Measurements from ENCODE around the gene UBTD2.
A peak's percentile ranks its signal among the peaks of the same experiment; 100 is the strongest.
"Not testable (repeated sequence)": the region's sequence is repeated elsewhere in the genome, so short reads cannot be mapped to it uniquely, and the experiment has no call there.

The UBTD2 gene

DNA sequence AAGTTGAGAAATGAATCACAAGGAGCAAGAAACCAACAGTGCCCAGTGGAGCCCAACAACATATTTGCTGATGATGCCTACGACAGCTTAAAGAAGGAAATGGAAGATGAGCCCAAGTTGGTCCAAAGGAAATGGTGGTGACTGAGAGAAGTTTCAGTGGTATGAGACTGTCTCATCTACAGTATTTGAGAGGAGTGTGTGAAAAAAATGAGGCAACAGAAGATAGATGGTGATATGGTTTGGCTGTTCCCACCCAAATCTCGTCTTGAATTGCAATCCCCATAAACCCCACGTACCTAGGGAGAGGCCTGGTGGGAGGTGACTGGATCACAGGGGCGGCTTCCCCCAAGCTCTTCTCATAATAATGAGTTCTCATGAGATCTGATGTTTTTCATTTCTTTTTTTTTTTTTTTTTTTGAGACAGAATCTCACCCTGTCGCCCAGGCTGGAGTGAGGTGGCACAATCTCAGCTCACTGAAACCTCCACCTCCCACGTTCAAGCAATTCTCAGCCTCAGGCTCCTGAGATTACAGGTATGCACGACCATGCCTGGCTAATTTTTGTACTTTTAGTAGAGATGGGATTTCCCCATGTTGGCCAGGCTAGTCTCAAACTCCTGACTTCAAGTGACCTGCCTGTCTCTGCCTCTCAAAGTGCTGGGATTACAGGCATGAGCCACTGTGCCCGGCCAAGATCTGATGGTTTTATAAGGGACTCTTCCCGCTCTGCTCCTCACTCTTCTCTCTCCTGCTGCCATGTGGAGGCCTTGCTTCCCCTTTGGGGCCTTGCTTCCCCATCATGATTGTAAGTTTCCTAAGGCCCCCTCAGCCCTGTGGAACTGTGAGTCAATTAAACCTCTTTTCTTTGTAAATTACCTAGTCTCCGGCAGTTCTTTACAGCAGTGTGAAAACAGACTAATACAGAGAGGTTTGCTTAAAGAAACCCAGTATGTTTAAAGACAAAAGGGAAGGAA lies 59.4 kb downstream of the UBTD2 start:
- Histone ChIP-seq H3K27ac (ENCODE audit: low read depth, low read length) (no peak overlapping the region), H3K4me1 (ENCODE audit: control insufficient read depth, insufficient read depth, low read length, unreplicated experiment) (no peaks in the 10 kb centered on the region), H3K4me3 (ENCODE audit: low read depth, low read length) (no peak overlapping the region), H3K79me2 (ENCODE audit: control insufficient read depth, insufficient read depth, low read length, unreplicated experiment) (no peaks in the 10 kb centered on the region), H3K27me3 (ENCODE audit: insufficient read depth, low read length) (no peaks in the 10 kb centered on the region), H2AFZ (ENCODE audit: low read length, unreplicated experiment) (no peak overlapping the region), H3K36me3 (ENCODE audit: insufficient read depth, low read length) (peaks cover 28% of the 10 kb centered on the region)

GRCh38 chr5:172219296-172219695 lies 64.3 kb downstream of the UBTD2 start:
- Histone ChIP-seq H3K27me3 (ENCODE audit: insufficient read depth, low read length) (no peaks in the 10 kb centered on the region), H3K4me3 (ENCODE audit: low read depth, low read length) (no peak overlapping the region), H3K79me2 (ENCODE audit: control insufficient read depth, insufficient read depth, low read length, unreplicated experiment) (peaks cover 16% of the 10 kb centered on the region), H2AFZ (ENCODE audit: low read length, unreplicated experiment) (no peak overlapping the region), H3K27ac (ENCODE audit: low read depth, low read length) (no peak overlapping the region), H3K36me3 (ENCODE audit: insufficient read depth, low read length) (peaks cover 41% of the 10 kb centered on the region), H3K4me1 (ENCODE audit: control insufficient read depth, insufficient read depth, low read length, unreplicated experiment) (peaks cover 6% of the 10 kb centered on the region)

DNA sequence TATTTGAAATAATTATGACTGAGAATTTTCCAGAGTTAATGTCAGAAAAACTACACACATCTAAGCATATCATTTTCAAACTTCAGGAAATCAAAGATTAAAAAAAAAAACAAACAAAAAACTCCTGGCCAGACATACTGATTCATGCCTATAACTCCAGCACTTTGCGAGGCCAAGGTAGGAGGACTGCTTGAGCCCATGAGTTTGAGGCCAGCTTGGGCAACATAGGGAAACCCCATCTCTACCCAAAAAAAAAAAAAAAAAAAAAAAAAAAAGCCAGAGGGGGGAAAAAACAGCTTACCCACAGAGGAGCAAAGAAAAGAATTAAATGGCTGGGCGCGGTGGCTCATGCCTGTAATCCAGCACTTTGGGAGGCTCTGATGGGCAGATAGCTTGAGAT lies 67.2 kb downstream of the UBTD2 start:
- H3K4me1 ChIP-seq (ENCODE audit: control insufficient read depth, insufficient read depth, low read length, unreplicated experiment), result peaks cover 6% of the 10 kb centered on the region
- no peak overlapping the region for H2AFZ ChIP-seq (ENCODE audit: low read length, unreplicated experiment)
- peaks cover 16% of the 10 kb centered on the region for H3K79me2 ChIP-seq (ENCODE audit: control insufficient read depth, insufficient read depth, low read length, unreplicated experiment)
- peaks cover 41% of the 10 kb centered on the region for H3K36me3 ChIP-seq (ENCODE audit: insufficient read depth, low read length)
- H3K4me3 ChIP-seq (ENCODE audit: low read depth, low read length), result no peak overlapping the region
- peak overlapping the region; percentile 65 for H3K27ac ChIP-seq (ENCODE audit: low read depth, low read length)
- no peaks in the 10 kb centered on the region for H3K27me3 ChIP-seq (ENCODE audit: insufficient read depth, low read length)

DNA sequence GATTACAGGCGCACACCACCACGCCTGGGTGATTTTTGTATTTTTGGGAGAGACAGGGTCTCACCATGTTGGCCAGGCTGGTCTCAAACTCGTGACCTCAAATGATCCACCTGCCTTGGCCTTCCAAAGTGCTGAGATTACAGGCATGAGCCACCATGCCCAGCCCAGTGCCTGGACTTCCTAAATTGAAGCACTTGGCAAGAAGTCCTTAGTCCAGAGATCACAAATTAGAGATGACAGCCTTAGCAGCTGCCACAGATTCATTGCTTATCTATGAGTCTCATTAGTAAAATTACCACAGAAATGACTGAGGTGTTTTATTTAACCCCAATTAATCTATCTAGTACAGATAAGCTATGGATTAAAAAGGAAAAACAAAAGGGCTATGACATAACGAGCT lies 70.4 kb downstream of the UBTD2 start:
- no peak overlapping the region for H3K27ac ChIP-seq (ENCODE audit: low read depth, low read length)
- H3K79me2 ChIP-seq (ENCODE audit: control insufficient read depth, insufficient read depth, low read length, unreplicated experiment), result peaks cover 12% of the 10 kb centered on the region
- peaks cover 17% of the 10 kb centered on the region for H3K36me3 ChIP-seq (ENCODE audit: insufficient read depth, low read length)
- H3K27me3 ChIP-seq (ENCODE audit: insufficient read depth, low read length), result no peaks in the 10 kb centered on the region
- H3K4me1 ChIP-seq (ENCODE audit: control insufficient read depth, insufficient read depth, low read length, unreplicated experiment), result peaks cover 6% of the 10 kb centered on the region
- H3K4me3 ChIP-seq (ENCODE audit: low read depth, low read length), result no peak overlapping the region
- H2AFZ ChIP-seq (ENCODE audit: low read length, unreplicated experiment), result no peak overlapping the region

GRCh38 chr5:172211676-172212075 lies 71.9 kb downstream of the UBTD2 start:
- H3K4me1 ChIP-seq (ENCODE audit: control insufficient read depth, insufficient read depth, low read length, unreplicated experiment), result peaks cover 3% of the 10 kb centered on the region
- no peak overlapping the region for H2AFZ ChIP-seq (ENCODE audit: low read length, unreplicated experiment)
- H3K27ac ChIP-seq (ENCODE audit: low read depth, low read length), result no peak overlapping the region
- H3K36me3 ChIP-seq (ENCODE audit: insufficient read depth, low read length), result peaks cover 12% of the 10 kb centered on the region; the same call in 1 of the 2 replicates
- H3K27me3 ChIP-seq (ENCODE audit: insufficient read depth, low read length), result no peaks in the 10 kb centered on the region
- no peak overlapping the region for H3K4me3 ChIP-seq (ENCODE audit: low read depth, low read length)
- peaks cover 6% of the 10 kb centered on the region for H3K79me2 ChIP-seq (ENCODE audit: control insufficient read depth, insufficient read depth, low read length, unreplicated experiment)

DNA sequence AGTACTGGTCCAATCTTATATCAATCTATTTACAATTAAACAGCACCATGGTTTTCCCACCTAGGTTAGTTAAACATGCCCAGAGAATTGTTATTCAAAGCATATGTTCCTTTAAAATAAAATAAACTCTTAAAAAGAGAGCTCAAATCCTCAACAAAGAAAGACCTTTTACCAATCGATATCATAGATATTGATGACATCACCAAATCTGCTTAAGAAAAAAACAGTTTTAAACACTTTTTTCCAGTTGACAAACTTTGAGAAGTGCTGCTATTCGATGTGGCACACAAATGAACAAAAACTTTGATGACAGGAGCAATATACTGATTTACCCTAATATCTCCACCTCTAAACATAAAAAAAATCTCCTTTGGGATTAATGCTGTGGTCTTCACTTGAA lies 73.8 kb downstream of the UBTD2 start:
- Histone ChIP-seq H3K27me3 (ENCODE audit: insufficient read depth, low read length) (no peaks in the 10 kb centered on the region), H3K36me3 (ENCODE audit: insufficient read depth, low read length) (peaks cover 12% of the 10 kb centered on the region; the same call in 1 of the 2 replicates), H3K4me1 (ENCODE audit: control insufficient read depth, insufficient read depth, low read length, unreplicated experiment) (no peaks in the 10 kb centered on the region), H3K27ac (ENCODE audit: low read depth, low read length) (no peak overlapping the region), H3K4me3 (ENCODE audit: low read depth, low read length) (no peak overlapping the region), H3K79me2 (ENCODE audit: control insufficient read depth, insufficient read depth, low read length, unreplicated experiment) (no peaks in the 10 kb centered on the region), H2AFZ (ENCODE audit: low read length, unreplicated experiment) (no peak overlapping the region)

DNA sequence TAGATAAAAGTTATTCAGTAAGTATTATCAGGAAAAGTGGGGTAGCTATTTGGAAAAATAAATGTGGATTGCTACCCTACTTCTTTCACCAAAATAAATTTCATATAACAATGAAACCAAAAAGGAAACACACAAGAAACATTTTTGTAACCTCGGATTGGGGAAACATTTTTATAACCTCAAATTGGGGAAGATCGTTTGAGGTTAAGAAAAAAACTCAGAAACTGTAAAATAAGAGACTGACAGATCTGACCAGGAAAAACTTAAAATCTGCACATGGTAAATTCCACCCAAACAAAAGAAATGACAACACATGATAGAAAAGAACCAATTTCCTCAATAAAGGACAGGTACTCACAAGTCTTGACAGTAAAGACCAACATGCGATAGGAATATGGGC lies 76.1 kb downstream of the UBTD2 start:
- H2AFZ ChIP-seq (ENCODE audit: low read length, unreplicated experiment), result no peak overlapping the region
- no peak overlapping the region for H3K27ac ChIP-seq (ENCODE audit: low read depth, low read length)
- no peaks in the 10 kb centered on the region for H3K79me2 ChIP-seq (ENCODE audit: control insufficient read depth, insufficient read depth, low read length, unreplicated experiment)
- no peak overlapping the region for H3K4me3 ChIP-seq (ENCODE audit: low read depth, low read length)
- H3K4me1 ChIP-seq (ENCODE audit: control insufficient read depth, insufficient read depth, low read length, unreplicated experiment), result no peaks in the 10 kb centered on the region
- H3K27me3 ChIP-seq (ENCODE audit: insufficient read depth, low read length), result no peaks in the 10 kb centered on the region
- H3K36me3 ChIP-seq (ENCODE audit: insufficient read depth, low read length), result peaks cover 6% of the 10 kb centered on the region; the same call in 1 of the 2 replicates

DNA sequence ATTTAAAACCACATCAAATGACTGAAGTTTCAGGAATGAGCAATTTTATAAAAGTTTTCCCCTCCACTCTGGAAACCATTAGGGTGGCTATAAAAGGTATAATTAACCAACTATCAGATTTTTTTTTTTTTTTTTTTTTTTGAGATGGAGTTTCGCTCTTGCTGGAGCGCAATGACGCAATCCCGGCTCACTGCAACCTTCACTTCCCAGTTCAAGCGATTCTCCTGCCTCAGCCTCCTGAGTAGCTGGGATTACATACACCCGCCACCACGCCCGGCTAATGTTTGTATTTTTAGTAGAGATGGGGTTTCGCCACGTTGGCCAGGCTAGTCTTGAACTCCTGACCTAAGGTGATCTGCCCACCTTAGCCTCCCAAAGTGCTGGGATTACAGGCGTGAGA lies 77.6 kb downstream of the UBTD2 start:
- H3K4me1 ChIP-seq (ENCODE audit: control insufficient read depth, insufficient read depth, low read length, unreplicated experiment); H3K4me3 ChIP-seq (ENCODE audit: low read depth, low read length); H3K79me2 ChIP-seq (ENCODE audit: control insufficient read depth, insufficient read depth, low read length, unreplicated experiment); H3K36me3 ChIP-seq (ENCODE audit: insufficient read depth, low read length); H2AFZ ChIP-seq (ENCODE audit: low read length, unreplicated experiment); H3K27ac ChIP-seq (ENCODE audit: low read depth, low read length); H3K27me3 ChIP-seq (ENCODE audit: insufficient read depth, low read length): not testable (repeated sequence)

DNA sequence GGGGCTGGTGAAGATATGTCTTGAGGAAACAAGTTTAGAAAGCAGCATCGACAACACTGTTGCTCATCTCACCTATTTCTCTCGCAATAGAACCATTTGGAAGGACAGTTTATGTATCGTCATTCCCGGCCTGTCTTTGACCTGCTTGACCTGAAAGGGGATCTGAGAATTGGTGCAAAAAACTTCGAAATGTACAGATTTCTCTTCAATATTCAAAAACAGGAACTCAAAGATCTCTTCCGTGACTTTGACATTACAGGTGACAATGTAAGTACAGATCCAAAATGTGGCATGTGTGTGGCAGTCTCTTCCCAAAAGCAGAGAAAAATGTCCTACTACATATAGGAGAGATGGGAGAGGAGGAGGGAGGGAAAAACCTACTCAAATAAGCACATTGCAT lies 83.1 kb downstream of the UBTD2 start:
- Histone ChIP-seq H2AFZ (ENCODE audit: low read length, unreplicated experiment) (no peak overlapping the region), H3K27ac (ENCODE audit: low read depth, low read length) (no peak overlapping the region), H3K4me3 (ENCODE audit: low read depth, low read length) (no peak overlapping the region), H3K4me1 (ENCODE audit: control insufficient read depth, insufficient read depth, low read length, unreplicated experiment) (no peaks in the 10 kb centered on the region), H3K27me3 (ENCODE audit: insufficient read depth, low read length) (no peaks in the 10 kb centered on the region), H3K36me3 (ENCODE audit: insufficient read depth, low read length) (no peaks in the 10 kb centered on the region), H3K79me2 (ENCODE audit: control insufficient read depth, insufficient read depth, low read length, unreplicated experiment) (no peaks in the 10 kb centered on the region)

DNA sequence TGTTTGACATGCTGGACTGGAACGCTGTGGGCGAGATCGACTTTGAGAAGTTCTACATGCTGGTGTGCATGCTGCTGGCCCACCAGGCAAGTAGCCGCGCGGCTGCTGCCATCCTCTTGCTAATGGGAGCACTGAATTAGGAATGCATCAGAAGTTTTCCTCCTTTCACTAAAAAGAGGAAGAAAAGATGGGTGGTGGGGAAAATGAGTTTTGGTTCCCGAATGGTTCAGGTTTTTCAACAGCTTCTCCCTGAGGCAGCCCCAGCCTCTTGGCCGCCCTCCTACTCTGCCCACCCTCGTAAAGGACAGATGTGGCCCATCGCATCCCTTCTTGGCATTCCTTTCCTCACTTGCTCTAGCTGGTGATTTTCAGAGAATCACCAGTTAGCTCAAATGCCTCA lies 84.1 kb downstream of the UBTD2 start:
- H3K79me2 ChIP-seq (ENCODE audit: control insufficient read depth, insufficient read depth, low read length, unreplicated experiment), result no peaks in the 10 kb centered on the region
- no peak overlapping the region for H2AFZ ChIP-seq (ENCODE audit: low read length, unreplicated experiment)
- H3K27ac ChIP-seq (ENCODE audit: low read depth, low read length), result no peak overlapping the region
- H3K36me3 ChIP-seq (ENCODE audit: insufficient read depth, low read length), result no peaks in the 10 kb centered on the region
- no peaks in the 10 kb centered on the region for H3K4me1 ChIP-seq (ENCODE audit: control insufficient read depth, insufficient read depth, low read length, unreplicated experiment)
- H3K27me3 ChIP-seq (ENCODE audit: insufficient read depth, low read length), result no peaks in the 10 kb centered on the region
- no peak overlapping the region for H3K4me3 ChIP-seq (ENCODE audit: low read depth, low read length)

- not testable (repeated sequence) for H3K36me3 ChIP-seq (ENCODE audit: insufficient read depth, low read length); H3K4me3 ChIP-seq (ENCODE audit: low read depth, low read length); H3K27me3 ChIP-seq (ENCODE audit: insufficient read depth, low read length); H3K4me1 ChIP-seq (ENCODE audit: control insufficient read depth, insufficient read depth, low read length, unreplicated experiment); H3K79me2 ChIP-seq (ENCODE audit: control insufficient read depth, insufficient read depth, low read length, unreplicated experiment); H2AFZ ChIP-seq (ENCODE audit: low read length, unreplicated experiment); H3K27ac ChIP-seq (ENCODE audit: low read depth, low read length)
Measured at GRCh38 chr5:172197775-172198174, 85.8 kb downstream of the UBTD2 start.
